Measurements from ENCODE around the gene PHYKPL.
"Not testable (repeated sequence)": the region's sequence is repeated elsewhere in the genome, so short reads cannot be mapped to it uniquely, and the experiment has no call there.

Gene PHYKPL

GRCh38 chr5:178199581-178200434 is 32.8 kb downstream of the PHYKPL start:
- H3K4me3 ChIP-seq, result no peak overlapping the region
- peak overlapping the region in 4 of 21 experiments; percentile 0 to 51 (median 22) for H3K27ac ChIP-seq

- Histone ChIP-seq H3K27ac (no peak overlapping the region), H3K4me3 (no peak overlapping the region)
Observed at GRCh38 chr5:178198706-178199105, 33.9 kb downstream of the PHYKPL start.

- H3K27ac ChIP-seq, H3K4me3 ChIP-seq: not testable (repeated sequence)
Observed at GRCh38 chr5:178198151-178198550, 34.5 kb downstream of the PHYKPL start.

- no peak overlapping the region for H3K4me3 ChIP-seq
- no peak overlapping the region for H3K27ac ChIP-seq
Observed at GRCh38 chr5:178196986-178197385, 35.6 kb downstream of the PHYKPL start.

GRCh38 chr5:178196281-178196812 is 36.3 kb downstream of the PHYKPL start:
- Histone ChIP-seq H3K27ac (no peak overlapping the region), H3K4me3 (no peak overlapping the region)

- Histone ChIP-seq H3K27ac (no peak overlapping the region), H3K4me3 (no peak overlapping the region)
Observed at GRCh38 chr5:178194026-178194425, 38.6 kb downstream of the PHYKPL start.

- H3K4me3 ChIP-seq, result no peak overlapping the region
- no peak overlapping the region for H3K27ac ChIP-seq
Observed at GRCh38 chr5:178193251-178193809, 39.3 kb downstream of the PHYKPL start.

GRCh38 chr5:178192787-178193186 is 39.8 kb downstream of the PHYKPL start:
- no peak overlapping the region for H3K27ac ChIP-seq
- H3K4me3 ChIP-seq, result no peak overlapping the region

- Histone ChIP-seq H3K27ac (no peak overlapping the region), H3K4me3 (no peak overlapping the region)
Observed at GRCh38 chr5:178192244-178192643, 40.4 kb downstream of the PHYKPL start.

- no peak overlapping the region for H3K27ac ChIP-seq
- H3K4me3 ChIP-seq, result no peak overlapping the region
Observed at GRCh38 chr5:178191661-178192060, 40.9 kb downstream of the PHYKPL start.

GRCh38 chr5:178189433-178189832 is 43.2 kb downstream of the PHYKPL start:
- H3K4me3 ChIP-seq, result no peak overlapping the region
- no peak overlapping the region for H3K27ac ChIP-seq

GRCh38 chr5:178187014-178187413 is 45.6 kb downstream of the PHYKPL start, which contains the start of gene GMCL2:
GMCL2 (minus strand) TSS chr5:178187371; CDS start chr5:178187299, 72 bp downstream.
- Histone ChIP-seq H3K27ac (no peak within 1 kb of the TSS), H3K4me3 (no peak within 1 kb of the TSS)

- Histone ChIP-seq H3K27ac (no peak overlapping the region), H3K4me3 (no peak overlapping the region)
Observed at GRCh38 chr5:178186427-178186826, 46.2 kb downstream of the PHYKPL start.

- no peak overlapping the region for H3K27ac ChIP-seq
Observed at GRCh38 chr5:178182158-178182876, 50.3 kb downstream of the PHYKPL start.

GRCh38 chr5:178180141-178180863 is 52.3 kb downstream of the PHYKPL start:
- H3K27ac ChIP-seq, result no peak overlapping the region
- no peak overlapping the region for H3K4me3 ChIP-seq

More at GRCh38 chr5:178182158-178182876, 50.3 kb downstream of the PHYKPL start:
- no peak overlapping the region for H3K4me3 ChIP-seq

GRCh38 chr5:178177569-178177968 is 55.0 kb downstream of the PHYKPL start:
- no peak overlapping the region for H3K4me3 ChIP-seq
- no peak overlapping the region for H3K27ac ChIP-seq

- H3K4me3 ChIP-seq, result no peak overlapping the region
- H3K27ac ChIP-seq, result no peak overlapping the region
Observed at GRCh38 chr5:178176791-178177190, 55.8 kb downstream of the PHYKPL start.

- Histone ChIP-seq H3K4me3 (no peak overlapping the region), H3K27ac (no peak overlapping the region)
Observed at GRCh38 chr5:178174456-178174855, 58.1 kb downstream of the PHYKPL start.

GRCh38 chr5:178170455-178170854 is 62.1 kb downstream of the PHYKPL start:
- H3K4me3 ChIP-seq, result no peak overlapping the region

GRCh38 chr5:178165581-178165980 is 67.0 kb downstream of the PHYKPL start:
- Histone ChIP-seq H3K4me3 (no peak overlapping the region), H3K27ac (no peak overlapping the region)

More at GRCh38 chr5:178170455-178170854, 62.1 kb downstream of the PHYKPL start:
- H3K27ac ChIP-seq, result no peak overlapping the region

Data from skin epidermis (tissue), 12 donors.